Right lobe of liver (tissue), 6 donors: ENCODE measurements around the gene PDGFA. TPM values are rescaled to one million over a fixed set of nuclear protein-coding genes. Genes with fewer than 3 reads are reported as not detected.

Source experiments
- ATAC-seq, 4 donors: fragments of 200-7000 bp; cut with Tn5 transposase; one replicate each; pipeline ENCODE4 v1.9.1; 2020; ENCODE audit warnings: mild to moderate bottlenecking in 4 of 4, moderate library complexity in 4 of 4
- DNase-seq, 3 donors: peaks; one replicate each; pipeline ENCODE4 v3.0.0-alpha.2; 2020
- H3K27ac ChIP-seq, 3 donors: fragments of 200-600 bp; one replicate each; pipeline ENCODE4 v1.8.0; 2022
- H3K27me3 ChIP-seq, 2 donors: fragments of 200-600 bp; one replicate each; pipeline ENCODE4 v1.8.0; 2022
- H3K36me3 ChIP-seq, 4 donors: fragments of 200-600 bp; sonication (generic) in 1 of 4; one replicate each; pipeline versions ENCODE4 v1.5.1 to v1.8.0; 2017 to 2022; ENCODE audit warnings: control low read depth in 1 of 4
- H3K4me1 ChIP-seq, 4 donors: fragments of 200-600 bp; sonication (generic) in 1 of 4; one replicate each; pipeline versions ENCODE4 v1.5.1 to v1.8.0; 2017 to 2022; ENCODE audit warnings: control low read depth in 1 of 4
- H3K4me3 ChIP-seq, 3 donors: fragments of 200-600 bp; one replicate each; pipeline ENCODE4 v1.8.0; 2022
- H3K9me3 ChIP-seq, 4 donors: fragments of 200-600 bp; sonication (generic) in 1 of 4; one replicate each; pipeline versions ENCODE4 v1.5.1 to v1.8.0; 2017 to 2022; ENCODE audit warnings: control low read depth in 1 of 4
- CTCF ChIP-seq, 4 donors: fragments of 200-600 bp in 3 of 4; fragments of 450-650 bp in 1 of 4; IDR thresholded peaks; one replicate each; pipeline versions ENCODE4 v1.5.1 to v1.8.0; 2016 to 2022; ENCODE audit warnings: antibody characterized with exemption in 4 of 4, mild to moderate bottlenecking in 2 of 4
- POLR2A ChIP-seq: fragments of 450-650 bp; IDR thresholded peaks from one replicate; pipeline ENCODE4 v1.6.1; 2017; ENCODE audit warnings: antibody characterized with exemption, mild to moderate bottlenecking
- WGBS: methylation state at CpG from one replicate; pipeline ENCODE4 v1.1.6; 2018; ENCODE audit warnings: low coverage, low lambda C conversion rate; ENCODE audit not compliant: insufficient coverage; ENCODE audit errors: missing lambda C conversion rate; 5-methylcytosine and 5-hydroxymethylcytosine counted together
- intact Hi-C, 2 donors: fragments of 100-400 bp; cut with DNase I; formaldehyde crosslinking; loops; one replicate each; pipeline versions ENCODE4 v1.11.2 to v1.14.1; 2022
- total RNA-seq, 6 experiments: library from RNA; depleted of rRNA in 2 of 6; stranded (reverse); fragments of >200 nt in 2 of 6; fragmentation: NEBNext Ultra II Directional in 3 of 6; extraction: Animal tissue kit (Norgen Biotek cat#: 25700) in 3 of 6; gene quantifications; one replicate each; pipeline versions ENCODE4 v1.1.0 to v1.2.4, GENCODE V29; 2016 to 2023
- donor health status: DM: no; HTN: yes; CAD: no.
- donor health status: DM: no; HTN: no; CAD: no.
- donor health status: DM: no; HTN: no; CAD: no.
- donor health status: DM: no; HTN: yes; CAD: no.
- donor health status: DM: no; HTN: yes; CAD: no.

PDGFA gene
- total RNA-seq, 6 experiments from 2014 or later = 2.3 to 20.9 (median 8.4) TPM

GRCh38 chr7:540997-541396 is 21.4 kb upstream of the PDGFA start:
- no CpG with 5 or more reads among the region's 12 CpGs for WGBS
- intact Hi-C loops = no loop called here
- no peaks in the 10 kb centered on the region for H3K36me3 ChIP-seq
- H3K27ac ChIP-seq = no peak overlapping the region
- ATAC-seq (no peak), DNase-seq (no peak)
- no peak for TF ChIP-seq POLR2A
- no peak for TF ChIP-seq CTCF (IDR thresholded peaks at IDR 0.05)
- H3K4me3 ChIP-seq = no peak overlapping the region
- no peaks in the 10 kb centered on the region for H3K9me3 ChIP-seq
- H3K4me1 ChIP-seq = no peaks in the 10 kb centered on the region
- no peaks in the 10 kb centered on the region for H3K27me3 ChIP-seq

- intact Hi-C loops = no loop called here
- WGBS = 100% methylated on average over 7 of the region's 14 CpGs
- H3K9me3 ChIP-seq = no peaks in the 10 kb centered on the region
- ATAC-seq (no peak), DNase-seq (no peak)
- no peak overlapping the region for H3K27ac ChIP-seq
- H3K4me1 ChIP-seq = no peaks in the 10 kb centered on the region
- no peak overlapping the region for H3K4me3 ChIP-seq
- TF ChIP-seq CTCF (IDR thresholded peaks at IDR 0.05) (no peak), POLR2A (no peak)
- no peaks in the 10 kb centered on the region for H3K27me3 ChIP-seq
- H3K36me3 ChIP-seq = no peaks in the 10 kb centered on the region
Observed at GRCh38 chr7:540579-540978, 20.9 kb upstream of the PDGFA start.

- DNase-seq (no peak), ATAC-seq (peak in 2 of 4 donors; percentile 15 to 24)
- no peaks in the 10 kb centered on the region for H3K4me1 ChIP-seq
- no peaks in the 10 kb centered on the region for H3K36me3 ChIP-seq
- 87% methylated on average over 5 of the region's 17 CpGs for WGBS
- TF ChIP-seq CTCF (IDR thresholded peaks at IDR 0.05) (no peak), POLR2A (no peak)
- no peak overlapping the region for H3K27ac ChIP-seq
- no peaks in the 10 kb centered on the region for H3K27me3 ChIP-seq
- intact Hi-C loops = no loop called here
- no peak overlapping the region for H3K4me3 ChIP-seq
- no peaks in the 10 kb centered on the region for H3K9me3 ChIP-seq
Observed at GRCh38 chr7:539731-540411, 20.2 kb upstream of the PDGFA start.

- 70% methylated on average over 4 of the region's 37 CpGs for WGBS
- no peak for ATAC-seq
- Histone ChIP-seq H3K27ac (no peak overlapping the region), H3K4me1 (no peaks in the 10 kb centered on the region), H3K9me3 (no peaks in the 10 kb centered on the region), H3K27me3 (no peaks in the 10 kb centered on the region), H3K36me3 (no peaks in the 10 kb centered on the region), H3K4me3 (no peak overlapping the region)
- DNase-seq = no peak
- intact Hi-C loops = no loop called here
- no peak for TF ChIP-seq CTCF (IDR thresholded peaks at IDR 0.05)
- TF ChIP-seq POLR2A = no peak
Observed at GRCh38 chr7:538764-539685, 19.4 kb upstream of the PDGFA start.
